Activated naive CD4-positive, alpha-beta T cell treated with anti-CD3 and anti-CD28 coated beads, Interleukin-2, amount 50 U/mL, for 72 hours (primary cell): ENCODE measurements around the gene EIF2B5. TPM values are rescaled to one million over a fixed set of nuclear protein-coding genes. Genes with fewer than 3 reads are reported as not detected.

Experiments
- total RNA-seq, 2 donors: library from RNA; stranded (reverse); gene quantifications; one replicate each; pipeline ENCODE4 v1.2.3, GENCODE V29; 2022

Gene EIF2B5
- total RNA-seq, 2 donors from 2014 or later = 48.6 to 56.1 TPM

Other genes starting within 250 kb of the EIF2B5 start
- gene ABCC5, start 117.5 kb upstream of the EIF2B5 start, total RNA-seq = 10 to 100 TPM in 1 of 2 donors, 1 to 10 TPM in 1; 9.1 to 22.4 TPM
- not detected for gene HTR3D, start 103.6 kb upstream of the EIF2B5 start, total RNA-seq
- gene HTR3C, start 82.3 kb upstream of the EIF2B5 start, total RNA-seq = not detected
- not detected for gene HTR3E, start 38.3 kb upstream of the EIF2B5 start, total RNA-seq
- gene DVL3, start 20.0 kb downstream of the EIF2B5 start, total RNA-seq = 10 to 100 TPM; 30.1 to 41.7 TPM
- gene AP2M1, start 39.5 kb downstream of the EIF2B5 start, total RNA-seq = 100 to 1,000 TPM; 207 to 288 TPM
- 10 to 100 TPM; 76.6 to 81.3 TPM for gene ABCF3, start 50.8 kb downstream of the EIF2B5 start, total RNA-seq
- not detected for gene VWA5B2, start 94.2 kb downstream of the EIF2B5 start, total RNA-seq
- gene ALG3, start 113.6 kb downstream of the EIF2B5 start, total RNA-seq = 10 to 100 TPM; 35.5 to 35.8 TPM
- 1 to 10 TPM; 8.3 to 9.9 TPM for gene EEF1AKMT4, start 114.3 kb downstream of the EIF2B5 start, total RNA-seq
- under 1 TPM; 0.18 to 0.34 TPM for gene CAMK2N2, start 126.2 kb downstream of the EIF2B5 start, total RNA-seq
- gene ECE2, start 140.7 kb downstream of the EIF2B5 start, total RNA-seq = under 1 TPM in 1 of 2 donors, not detected in 1; 0.18 TPM
- gene PSMD2, start 163.9 kb downstream of the EIF2B5 start, total RNA-seq = 100 to 1,000 TPM; 241 to 252 TPM
- gene EIF4G1, start 179.2 kb downstream of the EIF2B5 start, total RNA-seq = 100 to 1,000 TPM; 256 to 376 TPM
- 1 to 10 TPM; 4.1 to 6.8 TPM for gene FAM131A, start 202.2 kb downstream of the EIF2B5 start, total RNA-seq
- gene CLCN2, start 226.2 kb downstream of the EIF2B5 start, total RNA-seq = 10 to 100 TPM in 1 of 2 donors, 1 to 10 TPM in 1; 6.5 to 13.9 TPM
- 100 to 1,000 TPM; 112 to 177 TPM for gene POLR2H, start 226.4 kb downstream of the EIF2B5 start, total RNA-seq
- gene THPO, start 242.8 kb downstream of the EIF2B5 start, total RNA-seq = not detected
- gene CHRD, start 244.7 kb downstream of the EIF2B5 start, total RNA-seq = under 1 TPM in 1 of 2 donors, not detected in 1; 0.49 TPM